Bronchial epithelial cell (primary cell): Measurements from ENCODE around the gene SYT15. TPM values are rescaled to one million over a fixed set of nuclear protein-coding genes. Genes with fewer than 3 reads are reported as not detected.
A peak's percentile ranks its signal among the peaks of the same experiment; 100 is the strongest.
"Not testable (repeated sequence)": the region's sequence is repeated elsewhere in the genome, so short reads cannot be mapped to it uniquely, and the experiment has no call there.

Experiments
- DNase-seq: peaks from one replicate; pipeline ENCODE4 v3.0.0-alpha.2; 2010; ENCODE audit warnings: low read depth
- FAIRE-seq: peaks from 2 replicates; lab custom pipeline; 2011; peaks lifted over from hg19 to GRCh38; lab: Jason Lieb, UNC
- H3K27me3 ChIP-seq: 2 replicates; pipeline ENCODE4 v1.5.1; 2011; ENCODE audit warnings: low read length; ENCODE audit not compliant: control insufficient read depth, insufficient read depth
- H3K36me3 ChIP-seq: 2 replicates; pipeline ENCODE4 v1.5.1; 2011; ENCODE audit warnings: low read length; ENCODE audit not compliant: control insufficient read depth, insufficient read depth
- H3K4me3 ChIP-seq: 2 replicates; pipeline ENCODE4 v1.5.1; 2011; ENCODE audit warnings: mild to moderate bottlenecking, low read depth, low read length, control low read depth
- total RNA-seq: library from RNA; depleted of rRNA; stranded (reverse); fragments of >200 nt; gene quantifications from 2 replicates; pipeline ENCODE4 v1.2.1, GENCODE V29; 2014

SYT15 gene
- total RNA-seq, 1 donor from 2014 or later = under 0.01 TPM

DNA sequence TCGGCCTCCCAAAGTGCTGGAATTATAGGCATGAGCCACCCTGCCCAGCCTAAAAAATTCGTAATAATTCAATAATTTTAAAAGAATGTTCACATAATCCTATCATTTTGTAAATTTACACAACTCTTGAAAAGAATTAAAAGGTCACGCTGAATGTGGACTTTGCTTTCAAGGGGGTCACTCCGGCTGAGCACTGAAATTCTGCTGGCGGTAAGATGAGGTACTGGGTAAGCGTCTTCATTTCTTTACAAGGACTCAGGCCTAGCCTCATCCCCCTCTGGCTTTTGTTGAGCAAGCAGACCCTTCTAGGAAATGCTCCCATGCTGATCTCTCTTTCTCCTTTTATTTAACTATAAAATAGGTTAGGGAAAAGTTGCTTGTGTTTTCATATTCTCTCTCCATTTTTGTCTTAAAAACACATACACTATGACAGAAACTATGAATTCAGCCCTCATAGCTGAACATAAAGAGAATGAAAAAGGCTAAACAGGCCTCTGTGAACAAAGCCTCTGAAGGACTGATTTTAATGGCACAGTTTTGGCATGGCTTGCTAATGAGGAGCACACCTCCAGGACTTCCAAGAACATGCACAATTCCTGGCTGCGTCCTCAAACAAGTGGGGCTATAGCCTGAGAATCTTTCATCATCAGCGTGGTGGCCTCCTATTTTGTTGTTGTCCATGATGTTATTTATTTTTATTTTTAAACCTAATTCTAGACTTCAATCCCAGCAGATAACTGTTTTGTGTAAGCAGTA, 45.1 kb downstream of the SYT15 start:
- not testable (repeated sequence) for DNase-seq, H3K36me3 ChIP-seq, H3K4me3 ChIP-seq, H3K27me3 ChIP-seq, FAIRE-seq

DNA sequence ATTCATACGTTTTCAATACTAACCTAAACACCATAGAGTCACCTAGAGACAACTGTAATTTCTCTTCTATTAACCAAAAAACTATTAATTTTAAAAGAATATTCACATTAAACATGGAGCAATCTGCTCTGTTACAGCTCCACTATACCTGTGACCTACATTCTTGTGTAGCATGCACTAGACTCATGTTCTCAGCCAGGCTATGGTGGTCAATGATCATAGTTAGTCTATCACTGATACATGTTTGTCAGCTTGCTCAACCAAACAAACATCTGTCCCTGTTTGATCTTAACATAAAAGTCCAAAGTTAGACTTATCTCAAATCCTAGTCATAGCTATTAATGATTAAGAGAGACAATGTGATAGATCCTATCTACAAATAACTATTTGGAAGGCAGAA, 50.9 kb downstream of the SYT15 start:
- H3K4me3 ChIP-seq, H3K36me3 ChIP-seq, DNase-seq, H3K27me3 ChIP-seq, FAIRE-seq: not testable (repeated sequence)

DNA sequence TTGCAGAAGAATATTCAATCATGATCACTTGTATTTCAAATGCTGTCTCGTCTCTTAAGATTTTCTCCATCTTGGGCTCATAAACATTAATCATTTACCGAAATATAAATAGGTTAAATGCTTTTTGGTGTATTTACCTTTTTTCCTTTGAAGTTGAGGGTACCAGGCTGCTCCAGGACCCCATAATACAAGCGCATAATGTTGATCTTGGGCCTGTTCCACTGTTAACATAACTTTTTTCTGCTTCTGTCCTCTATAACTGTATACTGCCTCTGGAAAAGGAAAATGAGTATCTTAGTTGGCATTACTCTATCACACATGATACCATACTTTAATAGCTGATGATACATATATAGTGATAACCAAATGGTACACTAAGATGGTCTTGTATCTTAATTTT, 51.9 kb downstream of the SYT15 start:
- DNase-seq, FAIRE-seq, H3K36me3 ChIP-seq, H3K4me3 ChIP-seq, H3K27me3 ChIP-seq: not testable (repeated sequence)

DNA sequence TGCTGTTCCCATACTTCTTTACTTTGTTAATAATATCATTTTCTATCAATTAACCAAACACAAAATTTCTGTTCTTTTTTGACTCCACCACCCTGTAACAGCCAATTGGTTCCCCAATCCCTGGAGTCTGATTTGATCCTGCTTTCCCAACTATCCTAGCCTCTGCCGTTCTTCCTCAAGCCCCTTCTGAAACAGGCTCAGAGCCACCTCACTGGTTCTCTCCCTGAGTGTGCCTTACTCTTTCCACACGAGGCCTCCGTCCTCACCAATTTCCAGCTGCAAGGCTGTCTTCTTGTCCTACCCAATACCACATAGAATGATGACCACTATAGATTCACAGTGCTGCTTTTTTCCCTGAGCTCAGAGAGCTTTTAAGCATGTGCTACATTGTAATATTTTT, 52.8 kb downstream of the SYT15 start:
- H3K27me3 ChIP-seq, H3K4me3 ChIP-seq, H3K36me3 ChIP-seq, DNase-seq, FAIRE-seq: not testable (repeated sequence)

DNA sequence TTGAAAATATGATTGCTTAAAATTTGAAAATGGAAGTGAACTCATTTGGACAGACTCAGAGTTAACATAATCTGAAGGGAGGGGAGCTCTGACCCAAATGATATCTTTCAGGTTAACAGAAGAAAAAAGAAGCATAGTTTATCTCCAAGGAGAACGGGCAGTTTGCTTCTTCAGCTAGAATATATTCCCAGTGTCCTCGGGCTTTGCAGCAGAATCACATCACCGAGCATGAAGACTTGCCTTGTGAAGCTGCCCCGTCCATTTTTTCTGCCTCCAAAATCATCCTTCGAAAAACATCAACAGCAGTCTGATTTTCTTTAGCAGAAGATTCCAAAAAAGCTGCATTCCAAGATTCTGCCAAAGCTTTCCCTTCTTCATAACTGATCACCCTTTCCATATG, 55.8 kb downstream of the SYT15 start:
- H3K27me3 ChIP-seq, H3K36me3 ChIP-seq, FAIRE-seq, H3K4me3 ChIP-seq, DNase-seq: not testable (repeated sequence)

DNA sequence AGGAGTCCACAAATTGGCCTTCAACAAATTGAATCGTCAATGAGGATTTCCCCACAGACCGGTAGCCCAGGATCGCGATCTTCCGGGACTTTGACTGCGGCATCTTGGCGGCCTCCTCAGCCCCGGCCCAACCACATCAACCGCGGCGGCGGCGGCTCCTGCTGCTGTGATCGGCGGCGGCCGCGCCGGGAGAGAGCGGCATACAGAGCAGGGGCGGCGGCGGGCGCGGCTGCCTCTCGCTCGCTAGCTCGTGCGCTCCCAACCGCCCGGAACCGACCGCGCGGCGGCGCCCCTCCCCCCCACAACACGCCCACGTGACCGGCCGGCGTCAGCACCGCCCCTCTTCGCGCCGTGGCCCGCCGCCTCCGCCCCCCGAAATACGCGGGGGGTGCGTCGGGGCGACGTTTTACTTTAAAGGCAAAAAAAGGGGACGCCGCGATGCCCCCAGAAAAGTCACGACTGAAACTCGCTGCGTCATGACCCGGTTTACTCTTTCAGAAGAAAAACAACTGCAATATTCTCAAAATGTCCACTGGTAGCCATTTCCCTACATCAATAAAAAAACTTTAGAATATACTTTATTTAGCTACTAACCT, 56.5 kb downstream of the SYT15 start:
- FAIRE-seq, H3K27me3 ChIP-seq, DNase-seq, H3K36me3 ChIP-seq: not testable (repeated sequence)
- peak overlapping the region; percentile 25 for H3K4me3 ChIP-seq

DNA sequence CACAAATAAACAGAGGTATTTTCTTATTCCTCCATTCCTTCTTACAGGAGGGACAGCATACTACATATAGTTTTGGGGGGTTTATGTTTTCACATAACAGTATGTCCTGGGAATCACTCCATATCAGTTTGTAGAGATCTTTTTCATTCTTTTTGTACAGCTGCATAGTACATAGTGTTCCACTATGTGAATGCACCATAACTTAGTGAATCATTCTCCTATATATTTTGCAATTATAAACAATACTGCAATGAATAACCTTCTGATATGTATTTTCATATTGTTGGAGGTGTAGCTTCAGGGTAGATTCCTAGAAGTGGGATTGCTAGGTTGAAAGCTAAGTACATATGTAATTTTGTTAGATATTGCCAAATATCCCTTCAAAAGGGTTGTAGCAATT, 61.1 kb downstream of the SYT15 start:
- FAIRE-seq = not testable (repeated sequence)

More for the DNA sequence above, 61.1 kb downstream of the SYT15 start:
- H3K4me3 ChIP-seq, H3K36me3 ChIP-seq, H3K27me3 ChIP-seq: not testable (repeated sequence)
- DNase-seq = peak; percentile 14

Other genes with a start within 250 kb of the SYT15 start
- gene ANXA8L1, start 203.4 kb upstream of the SYT15 start, total RNA-seq = 60.6 and 153 TPM in 2 replicates
- gene NPY4R, start 113.2 kb upstream of the SYT15 start, total RNA-seq = not detected in 2 replicates
- 0.53 and 3.2 TPM in 2 replicates for gene GPRIN2, start 22.5 kb upstream of the SYT15 start, total RNA-seq